Endothelial cell of umbilical vein (primary cell): ENCODE data around the gene DPH6. TPM values are rescaled to one million over a fixed set of nuclear protein-coding genes. Genes with fewer than 3 reads are reported as not detected.

Source experiments
- BruUV-seq: library from RNA; stranded (reverse); fragments of 400-500 nt; replicated peaks from 2 replicates; lab custom pipeline; 2021; lab: Mats Ljungman, UMichigan
- CTCF ChIA-PET: fragments of 300-600, 350-600 bp; sonication (Branson Sonifier 250); formaldehyde crosslinking; loops from one replicate; lab custom pipeline; 2021; ENCODE audit warnings: antibody characterized with exemption, inconsistent platforms; lab: Charles Lee
- POLR2A ChIA-PET: fragments of 300-600, 350-600 bp; sonication (Branson Sonifier 250); formaldehyde crosslinking; loops from one replicate; lab custom pipeline; 2021; ENCODE audit warnings: antibody characterized with exemption, inconsistent platforms; lab: Charles Lee
- DNase-seq: peaks from one replicate; pipeline ENCODE4 v3.0.0-alpha.2; 2011; ENCODE audit warnings: low read depth, low spot score
- FAIRE-seq: peaks from 2 replicates; lab custom pipeline; 2011; peaks lifted over from hg19 to GRCh38; lab: Jason Lieb, UNC
- H2AFZ ChIP-seq: 2 replicates; pipeline ENCODE4 v1.6.0; 2012; ENCODE audit warnings: low read depth, low read length, control low read depth, inconsistent platforms
- H3K27ac ChIP-seq: 2 replicates; pipeline ENCODE4 v1.5.1; 2011; ENCODE audit warnings: low read depth, mild to moderate bottlenecking, control low read depth, low read length, moderate library complexity; ENCODE audit not compliant: insufficient read depth
- H3K27me3 ChIP-seq, 2 experiments: 2 replicates each; pipeline versions ENCODE4 v1.6.0 to v1.6.1; 2011; ENCODE audit warnings: low read length in 2 of 2, mixed read lengths in 1 of 2; ENCODE audit not compliant: control insufficient read depth in 2 of 2, insufficient read depth in 2 of 2
- H3K36me3 ChIP-seq, 2 experiments: 2 replicates in 1 of 2; 3 replicates in 1 of 2; pipeline ENCODE4 v1.5.1; 2011; ENCODE audit warnings: low read length in 2 of 2, mild to moderate bottlenecking in 1 of 2, moderate library complexity in 1 of 2; ENCODE audit not compliant: control insufficient read depth in 2 of 2, insufficient read depth in 2 of 2; ENCODE audit errors: extremely low read depth in 1 of 2
- H3K4me1 ChIP-seq: 3 replicates; pipeline ENCODE4 v1.5.1; 2011; ENCODE audit warnings: mild to moderate bottlenecking, low read length; ENCODE audit not compliant: control insufficient read depth, insufficient read depth; ENCODE audit errors: extremely low read depth
- H3K4me2 ChIP-seq: 2 replicates; pipeline ENCODE4 v1.6.1; 2011; ENCODE audit warnings: low read length, control low read depth, mixed read lengths; ENCODE audit not compliant: insufficient read depth
- H3K4me3 ChIP-seq, 3 experiments: fragments of 200-600 bp in 1 of 3; sonication (generic), shearing (Covaris generic) in 1 of 3; replicated peaks in 1 of 3; 2 replicates each; pipeline ENCODE4 v1.5.1; 2011 to 2016; ENCODE audit warnings: control low read depth in 3 of 3, low read length in 3 of 3, mild to moderate bottlenecking in 2 of 3, inconsistent platforms in 1 of 3, low read depth in 1 of 3, moderate library complexity in 1 of 3; ENCODE audit not compliant: insufficient read depth in 1 of 3
- H3K79me2 ChIP-seq: 2 replicates; pipeline ENCODE4 v1.6.0; 2012; ENCODE audit warnings: low read length, inconsistent platforms; ENCODE audit not compliant: control insufficient read depth, insufficient read depth
- H3K9ac ChIP-seq: replicated peaks from 2 replicates; pipeline ENCODE3; 2011; ENCODE audit warnings: low read length, control low read depth; ENCODE audit not compliant: insufficient read depth; ENCODE audit errors: extremely low read depth
- H3K9me1 ChIP-seq: replicated peaks from 3 replicates; pipeline ENCODE4 v1.6.0; 2011; ENCODE audit warnings: mild to moderate bottlenecking, low read length; ENCODE audit not compliant: control insufficient read depth, insufficient read depth; ENCODE audit errors: extremely low read depth
- H3K9me3 ChIP-seq: replicated peaks from 2 replicates; pipeline ENCODE4 v1.5.1; 2012; ENCODE audit warnings: low read length, inconsistent platforms; ENCODE audit not compliant: control insufficient read depth, insufficient read depth
- H4K20me1 ChIP-seq: replicated peaks from 2 replicates; pipeline ENCODE3; 2011; ENCODE audit warnings: mild to moderate bottlenecking, low read length; ENCODE audit not compliant: control insufficient read depth, insufficient read depth; ENCODE audit errors: extremely low read depth
- EZH2 ChIP-seq: IDR thresholded peaks from 2 replicates; pipeline ENCODE4 v1.6.1; 2012; ENCODE audit warnings: borderline replicate concordance, low read depth, mild to moderate bottlenecking, moderate library complexity, low read length, inconsistent platforms; ENCODE audit not compliant: severe bottlenecking
- FOS ChIP-seq: IDR thresholded peaks from 2 replicates; pipeline ENCODE4 v1.6.1; 2011; ENCODE audit warnings: mild to moderate bottlenecking, low read length, moderate library complexity, borderline replicate concordance; ENCODE audit not compliant: insufficient read depth
- GATA2 ChIP-seq: IDR thresholded peaks from 2 replicates; pipeline ENCODE4 v1.7.0; 2011; ENCODE audit warnings: low read depth, mild to moderate bottlenecking, moderate library complexity, mixed read lengths, low read length; ENCODE audit not compliant: insufficient read length, insufficient read depth
- JUN ChIP-seq: IDR thresholded peaks from 2 replicates; pipeline ENCODE4 v1.6.1; 2011; ENCODE audit warnings: borderline replicate concordance, low read depth; ENCODE audit not compliant: insufficient read length, insufficient read depth
- MAX ChIP-seq: IDR thresholded peaks from 2 replicates; pipeline ENCODE4 v1.6.1; 2011; ENCODE audit not compliant: insufficient read depth, insufficient read length
- MYC ChIP-seq: IDR thresholded peaks from one replicate; pipeline ENCODE4 v1.6.1; 2011; ENCODE audit warnings: mild to moderate bottlenecking, low read depth, low read length
- POLR2A ChIP-seq: IDR thresholded peaks from 2 replicates; pipeline ENCODE4 v1.6.1; 2012; ENCODE audit warnings: low read depth, mild to moderate bottlenecking, control low read depth, low read length
- POLR2AphosphoS5 ChIP-seq: IDR thresholded peaks from 2 replicates; pipeline ENCODE4 v1.6.1; 2012; ENCODE audit warnings: low read depth, mild to moderate bottlenecking, control low read depth, low read length, moderate library complexity; ENCODE audit not compliant: insufficient read depth
- dilution Hi-C: fragments of 300-500 bp; cut with MboI; formaldehyde crosslinking; loops from one replicate; pipeline ENCODE4 v1.15.0; 2019; ENCODE audit warnings: low sequenced_read_pairs; ENCODE audit not compliant: extremely low pct_ligation_motif_present
- intact Hi-C: fragments of 100-400 bp; cut with micrococcal nuclease; formaldehyde crosslinking; loops from one replicate; pipeline ENCODE4 v1.10.0; 2022
- polyA plus RNA-seq, 4 experiments: library from polyadenylated mRNA; depleted of rRNA in 3 of 4; stranded (reverse) in 3 of 4; unstranded in 1 of 4; fragments of >200 nt; gene quantifications; 2 replicates each; pipeline versions ENCODE4 v1.2.1 to v1.2.3, GENCODE V29; 2011 to 2012; ENCODE audit warnings: missing spikeins in 1 of 4
- total RNA-seq: library from RNA; stranded (reverse); gene quantifications from 2 replicates; pipeline ENCODE4 v1.2.3, GENCODE V29; 2021
- TF ChIP-seq, protein P1 (sequence below), 2 donors: IDR thresholded peaks; 1 replicate in 1 of 2; 2 replicates in 1 of 2; pipeline ENCODE4 v1.5.1; 2011; ENCODE audit warnings: low read length in 2 of 2, mild to moderate bottlenecking in 2 of 2, moderate library complexity in 2 of 2, control low read depth in 1 of 2, inconsistent platforms in 1 of 2, low read depth in 1 of 2; ENCODE audit not compliant: insufficient read depth in 1 of 2; ENCODE audit errors: extremely low read depth in 1 of 2

The DPH6 gene
- total and polyA plus RNA-seq, 2 donors (not counting 3 experiments of a cell fraction or from before 2014, with no cell fraction given) = 4.6 to 10.1 TPM

DNA sequence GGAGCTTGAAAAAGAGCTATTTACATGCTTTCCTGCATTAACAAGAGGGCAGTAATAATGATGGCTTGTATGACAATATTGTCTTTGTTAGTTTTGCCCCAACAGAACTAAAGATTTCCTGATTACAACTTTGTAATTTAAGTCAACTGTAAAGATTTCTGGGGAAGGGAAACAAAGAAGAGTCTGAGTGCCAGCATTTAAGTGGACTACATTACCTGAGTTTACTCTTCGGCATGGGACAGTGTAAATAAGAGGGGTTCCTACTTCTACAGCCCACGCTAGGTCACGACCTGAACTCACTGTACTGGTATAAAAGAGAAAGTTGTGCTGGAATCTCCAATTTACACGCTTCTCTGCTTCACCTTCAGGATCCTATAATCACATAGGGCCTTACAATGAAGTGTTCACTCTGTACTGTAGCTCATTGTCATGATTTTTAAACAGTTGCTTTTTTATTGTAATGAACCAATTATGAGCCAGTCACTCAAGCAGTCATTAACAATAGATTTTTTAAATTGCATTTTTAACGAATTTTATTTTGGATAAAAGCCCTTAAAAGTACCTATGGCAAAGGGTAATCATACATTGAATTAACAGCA is 39.6 kb downstream of the DPH6 start:
- H3K9me1 ChIP-seq = no peaks in the 10 kb centered on the region
- no peak overlapping the region for H3K4me2 ChIP-seq
- TF ChIP-seq EZH2 (no peak), MAX (no peak), GATA2 (no peak), POLR2AphosphoS5 (no peak), JUN (no peak), MYC (no peak), FOS (no peak), POLR2A (no peak)
- TF ChIP-seq, protein P1, sequence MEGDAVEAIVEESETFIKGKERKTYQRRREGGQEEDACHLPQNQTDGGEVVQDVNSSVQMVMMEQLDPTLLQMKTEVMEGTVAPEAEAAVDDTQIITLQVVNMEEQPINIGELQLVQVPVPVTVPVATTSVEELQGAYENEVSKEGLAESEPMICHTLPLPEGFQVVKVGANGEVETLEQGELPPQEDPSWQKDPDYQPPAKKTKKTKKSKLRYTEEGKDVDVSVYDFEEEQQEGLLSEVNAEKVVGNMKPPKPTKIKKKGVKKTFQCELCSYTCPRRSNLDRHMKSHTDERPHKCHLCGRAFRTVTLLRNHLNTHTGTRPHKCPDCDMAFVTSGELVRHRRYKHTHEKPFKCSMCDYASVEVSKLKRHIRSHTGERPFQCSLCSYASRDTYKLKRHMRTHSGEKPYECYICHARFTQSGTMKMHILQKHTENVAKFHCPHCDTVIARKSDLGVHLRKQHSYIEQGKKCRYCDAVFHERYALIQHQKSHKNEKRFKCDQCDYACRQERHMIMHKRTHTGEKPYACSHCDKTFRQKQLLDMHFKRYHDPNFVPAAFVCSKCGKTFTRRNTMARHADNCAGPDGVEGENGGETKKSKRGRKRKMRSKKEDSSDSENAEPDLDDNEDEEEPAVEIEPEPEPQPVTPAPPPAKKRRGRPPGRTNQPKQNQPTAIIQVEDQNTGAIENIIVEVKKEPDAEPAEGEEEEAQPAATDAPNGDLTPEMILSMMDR (IDR thresholded peaks at IDR 0.05; ENCODE audit: extremely low read depth in 1 of 2, insufficient read depth in 1 of 2, low read depth in 1 of 2, low read length in 2 of 2) = no peak
- no peak for DNase-seq
- dilution Hi-C loops (no loop called here), intact Hi-C loops (no loop called here)
- no peaks in the 10 kb centered on the region for H3K79me2 ChIP-seq
- ChIA-PET CTCF (interaction anchor here (1.0 to 1.5 kb wide), 3 partner anchors 28 to 191 kb away, joined by 3 to 4 read pairs (median 3); no protein-coding TSS in a partner anchor), POLR2A (no interaction called here)
- no peaks in the 10 kb centered on the region for H3K36me3 ChIP-seq
- no peaks in the 10 kb centered on the region for H3K27me3 ChIP-seq
- H3K9me3 ChIP-seq = no peaks in the 10 kb centered on the region
- H4K20me1 ChIP-seq = no peaks in the 10 kb centered on the region
- no peak overlapping the region for H2AFZ ChIP-seq
- no peak overlapping the region for H3K27ac ChIP-seq
- H3K4me3 ChIP-seq = no peak overlapping the region
- no peak overlapping the region for H3K9ac ChIP-seq
- H3K4me1 ChIP-seq = no peaks in the 10 kb centered on the region
- BruUV-seq = no TSS peak
- no peak for FAIRE-seq
